GM10847 (cell line): ENCODE results near the gene IRAG1.

Experiments
- POLR2A ChIP-seq: IDR thresholded peaks from 2 replicates; pipeline ENCODE4 v1.6.1; 2011; ENCODE audit not compliant: insufficient read length; ENCODE audit errors: extremely low read depth

Gene IRAG1

GRCh38 chr11:10686311-10686710 is 7.2 kb downstream of the IRAG1 start:
- TF ChIP-seq POLR2A: no peak

DNA sequence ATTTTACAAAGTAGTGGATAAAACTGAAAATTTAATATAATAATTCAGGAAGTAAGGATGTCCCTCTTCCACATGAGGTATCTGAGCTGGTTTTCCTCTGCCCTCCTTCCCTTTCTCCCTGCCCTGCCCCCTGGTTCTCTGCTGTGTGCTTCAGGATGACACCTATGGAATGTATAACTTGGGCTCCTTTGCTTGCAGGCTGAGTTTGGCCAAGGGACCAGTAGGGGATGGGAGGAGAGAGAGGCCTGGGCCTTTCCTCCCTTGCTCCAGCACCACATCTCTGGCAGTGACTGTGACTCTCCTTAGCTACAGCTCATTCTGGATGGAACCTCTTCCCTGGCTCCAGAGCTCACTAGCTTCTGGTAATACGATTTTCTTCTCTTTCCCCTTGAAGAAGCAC is 10.1 kb downstream of the IRAG1 start:
- no peak for TF ChIP-seq POLR2A

GRCh38 chr11:10680956-10681487 is 12.5 kb downstream of the IRAG1 start:
- TF ChIP-seq POLR2A: no peak

DNA sequence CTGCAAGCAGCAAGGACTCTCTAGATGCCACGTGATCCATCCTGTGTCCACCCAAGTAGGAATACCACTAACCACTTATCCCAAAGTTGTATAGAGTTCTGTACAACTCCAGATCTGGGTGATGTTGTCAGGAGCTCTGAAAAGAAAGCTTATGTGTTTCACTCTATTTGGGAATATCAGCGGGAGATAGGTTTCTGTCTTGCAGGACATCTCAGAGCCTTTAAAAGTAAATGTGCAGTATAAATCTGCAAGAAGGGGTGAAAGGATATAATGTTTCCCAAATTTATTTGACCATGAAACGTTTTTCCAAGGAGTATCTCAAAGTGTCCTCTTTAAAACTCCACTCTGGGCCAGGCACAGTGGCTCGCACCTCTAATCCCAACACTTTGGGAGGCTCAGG is 13.9 kb downstream of the IRAG1 start:
- no peak for TF ChIP-seq POLR2A

DNA sequence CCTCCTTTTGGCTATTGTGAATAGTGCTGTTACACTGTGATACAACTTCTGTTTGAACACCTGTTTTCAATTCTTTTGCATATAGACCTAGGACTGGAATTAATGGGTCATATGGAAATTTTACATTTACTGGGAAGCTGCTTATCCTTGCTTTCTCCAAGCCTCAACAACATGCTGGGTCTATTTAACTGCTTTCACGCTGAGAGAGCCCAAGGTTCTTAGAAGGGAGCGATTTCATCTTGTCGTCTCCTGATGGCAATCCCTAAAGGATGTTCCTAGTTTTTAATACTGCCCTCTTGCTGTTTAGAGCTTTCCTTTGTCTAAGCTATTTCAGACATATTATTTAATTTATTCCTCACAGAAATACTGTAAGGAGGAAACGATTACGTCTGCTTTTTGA is 15.5 kb downstream of the IRAG1 start:
- TF ChIP-seq POLR2A: no peak

DNA sequence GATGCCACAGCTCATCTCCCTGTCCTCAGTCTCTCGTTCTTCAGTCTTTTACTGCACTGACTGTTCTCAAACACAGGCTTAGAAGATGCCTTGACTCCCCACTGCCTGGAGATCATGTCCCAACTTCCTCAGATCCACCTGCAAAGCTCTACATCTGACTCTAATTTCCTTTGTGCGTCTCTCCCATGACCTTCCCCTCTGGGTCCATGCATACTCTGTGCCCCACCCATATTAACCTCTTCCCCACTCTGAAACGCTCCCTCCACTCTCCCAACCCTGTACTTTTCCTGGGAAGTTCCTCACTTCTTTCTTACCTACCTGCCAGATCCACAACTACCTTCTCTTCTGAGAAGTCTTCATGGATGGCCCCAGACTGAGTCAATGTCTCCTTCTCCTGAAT is 16.6 kb downstream of the IRAG1 start:
- no peak for TF ChIP-seq POLR2A

DNA sequence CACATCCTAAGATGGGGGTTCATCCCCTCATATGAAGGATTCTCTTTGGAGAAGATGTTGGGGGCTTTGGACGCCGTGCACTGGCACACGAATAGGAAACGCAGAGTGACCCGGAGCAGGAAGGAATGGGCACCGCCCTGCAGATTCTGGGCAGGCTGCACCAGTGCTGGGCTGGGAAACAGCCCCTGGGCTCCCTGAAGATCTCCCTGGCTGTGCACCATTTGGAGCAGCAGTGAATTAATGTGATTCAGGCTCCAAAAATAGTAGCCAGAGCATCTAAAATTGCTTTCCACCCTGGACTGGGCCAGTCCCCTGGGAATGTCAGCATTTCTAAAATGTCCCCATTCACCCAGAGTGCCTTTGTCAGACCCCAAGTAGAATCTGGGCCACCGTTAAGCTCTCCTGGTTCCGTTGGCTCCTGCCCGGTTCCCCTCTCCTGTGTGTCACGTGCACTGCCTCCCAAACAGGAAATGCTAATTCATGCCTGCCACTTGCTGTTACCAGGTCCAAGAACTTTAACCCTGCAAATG is 18.6 kb downstream of the IRAG1 start:
- TF ChIP-seq POLR2A: no peak

DNA sequence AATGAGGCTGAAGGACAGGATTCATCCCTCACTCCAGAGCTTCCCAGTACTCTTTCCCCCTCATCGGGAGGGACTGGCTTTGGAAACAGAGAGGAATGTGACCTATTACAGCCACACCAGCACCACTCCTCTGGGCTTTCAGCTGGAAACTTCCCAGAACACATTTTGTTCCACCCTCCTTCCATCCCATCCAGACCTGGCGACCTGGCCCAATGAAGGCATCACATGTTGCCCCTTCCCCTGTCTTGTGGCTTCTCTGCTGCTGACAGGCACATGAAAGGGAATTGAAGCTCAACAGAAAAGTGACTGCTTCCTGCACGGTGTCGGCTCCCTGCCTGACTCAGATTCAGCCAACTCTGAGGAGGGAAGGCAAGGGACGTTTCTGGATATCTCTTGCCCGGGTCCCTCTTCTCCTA is 19.1 kb downstream of the IRAG1 start:
- no peak for TF ChIP-seq POLR2A

GRCh38 chr11:10673501-10674062 is 20.0 kb downstream of the IRAG1 start:
- TF ChIP-seq POLR2A: no peak

DNA sequence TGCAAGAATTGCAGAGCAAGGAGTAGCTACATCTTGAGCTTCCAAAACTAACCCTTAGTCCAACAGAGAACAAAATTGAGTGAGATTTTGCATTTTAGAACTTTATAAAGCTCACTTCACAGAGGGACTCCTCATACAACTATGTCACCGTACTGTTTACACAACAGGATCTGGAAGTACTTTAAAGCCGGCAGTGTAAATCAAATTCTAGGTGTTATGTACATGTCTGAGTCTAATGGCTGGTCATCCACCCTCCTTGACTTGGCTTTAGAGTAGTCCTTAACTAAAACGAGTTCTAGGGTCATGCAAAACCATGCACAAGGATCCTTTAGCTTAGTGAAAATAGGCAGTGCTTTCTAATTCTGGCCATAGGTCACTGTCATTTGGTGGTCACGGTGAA is 23.5 kb downstream of the IRAG1 start:
- TF ChIP-seq POLR2A: no peak

DNA sequence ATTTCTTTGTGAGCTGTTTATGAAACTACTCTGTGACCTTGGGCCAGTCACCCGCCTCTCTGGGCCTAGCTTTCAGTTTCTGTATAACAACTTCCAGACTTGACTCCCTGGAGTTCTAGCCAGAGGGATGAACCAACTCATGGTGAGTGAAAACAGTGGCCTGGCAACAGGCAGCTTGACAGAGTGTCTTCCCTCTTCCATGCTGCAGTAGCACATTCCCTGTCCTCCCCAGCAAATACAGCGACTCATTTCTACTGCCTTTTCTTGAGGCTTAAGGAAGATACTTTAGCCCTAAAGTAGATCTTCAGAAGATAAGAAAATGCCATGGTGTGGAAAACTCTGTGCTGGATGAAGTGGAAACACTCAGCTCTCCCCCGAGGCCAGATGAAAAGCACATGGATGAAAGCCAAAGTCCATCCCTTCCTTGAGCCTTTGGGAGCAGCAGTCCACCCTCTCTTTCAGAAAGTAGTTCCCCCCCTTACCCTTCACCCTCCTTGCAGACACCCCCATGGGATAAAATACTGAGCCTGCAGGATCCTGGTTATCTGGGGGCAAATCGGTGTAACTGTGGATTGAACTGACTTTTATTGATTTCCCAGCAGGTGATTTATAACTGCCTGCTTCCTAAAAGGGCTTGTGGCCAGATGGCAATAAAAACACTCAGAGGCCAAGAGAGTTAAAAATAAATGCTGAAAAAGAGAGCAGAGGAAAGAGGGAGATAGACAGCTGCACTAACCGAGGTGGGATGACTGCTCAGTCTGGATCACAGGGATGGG is 24.1 kb downstream of the IRAG1 start:
- no peak for TF ChIP-seq POLR2A

GRCh38 chr11:10667521-10667885 is 26.1 kb downstream of the IRAG1 start:
- no peak for TF ChIP-seq POLR2A

GRCh38 chr11:10666556-10667520 is 26.7 kb downstream of the IRAG1 start:
- TF ChIP-seq POLR2A: no peak

DNA sequence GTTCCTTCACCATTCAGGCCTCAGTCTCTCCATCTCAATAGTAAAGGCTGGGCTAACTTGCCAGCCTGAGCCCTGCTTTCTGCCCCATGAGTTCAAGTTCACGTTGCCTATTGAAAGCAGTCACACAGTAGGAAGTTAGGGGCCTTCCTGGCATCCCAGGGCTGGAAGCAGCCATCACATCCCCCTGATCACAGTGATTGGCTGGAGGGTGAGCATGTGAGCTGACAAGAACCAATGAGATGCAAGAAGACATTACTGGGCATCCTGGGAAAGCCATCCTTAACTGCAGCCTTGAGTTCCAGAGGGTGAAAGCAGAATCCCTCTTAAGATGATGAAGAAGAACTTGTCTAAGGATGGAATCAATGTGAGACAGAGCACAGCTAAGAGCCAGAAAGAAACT is 29.1 kb downstream of the IRAG1 start:
- TF ChIP-seq POLR2A: no peak

DNA sequence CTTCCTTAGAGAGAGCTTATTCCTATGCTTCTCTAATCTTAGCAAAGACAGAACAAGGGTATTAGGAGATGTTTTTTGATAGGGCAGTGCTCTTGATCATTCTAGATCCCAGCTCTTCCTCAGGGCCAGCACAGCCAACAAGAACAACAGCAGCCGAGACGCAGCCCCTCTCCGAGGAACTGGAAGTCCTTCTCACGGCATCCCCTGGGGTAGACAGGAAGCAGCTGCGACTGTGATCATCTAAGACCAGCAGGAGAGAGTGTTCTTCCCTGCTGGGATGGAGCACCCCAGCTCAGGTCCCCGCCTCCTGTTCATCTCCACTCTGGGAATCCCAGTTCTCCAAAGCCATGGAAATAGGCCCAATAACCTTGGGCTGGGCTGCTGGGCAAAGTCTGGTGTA is 29.6 kb downstream of the IRAG1 start:
- TF ChIP-seq POLR2A: no peak
